Measurements from ENCODE around the gene ZBTB6. TPM values are rescaled to one million over a fixed set of nuclear protein-coding genes. Genes with fewer than 3 reads are reported as not detected.
A peak's percentile ranks its signal among the peaks of the same experiment; 100 is the strongest.
"Not testable (repeated sequence)": the region's sequence is repeated elsewhere in the genome, so short reads cannot be mapped to it uniquely, and the experiment has no call there.

The ZBTB6 gene
- total RNA-seq, 1 donor = 13.8 TPM

GRCh38 chr9:122912671-122912963 lies 506 bp downstream of the ZBTB6 start:
- H3K27me3 ChIP-seq (ENCODE audit: insufficient read depth, low read length) = no peaks in the 10 kb centered on the region
- peak overlapping the region; percentile 94 for H2AFZ ChIP-seq (ENCODE audit: low read length)
- peak overlapping the region; percentile 87 for H3K27ac ChIP-seq (ENCODE audit: low read depth, low read length)
- H3K79me2 ChIP-seq (ENCODE audit: insufficient read depth, low read length) = peaks cover 41% of the 10 kb centered on the region
- peaks cover 10% of the 10 kb centered on the region for H3K4me1 ChIP-seq (ENCODE audit: insufficient read depth, low read length)
- peaks cover 5% of the 10 kb centered on the region for H4K20me1 ChIP-seq (ENCODE audit: insufficient read depth, low read length)
- no peaks in the 10 kb centered on the region for H3K9me3 ChIP-seq (ENCODE audit: low read depth, low read length)
- H3K4me2 ChIP-seq (ENCODE audit: insufficient read depth, low read length) = peak overlapping the region; percentile 99
- H3K36me3 ChIP-seq (ENCODE audit: insufficient read depth, low read length) = peaks cover 24% of the 10 kb centered on the region
- H3K4me3 ChIP-seq (ENCODE audit: insufficient read depth, low read length) = peak overlapping the region; percentile 81
- no peak for TF ChIP-seq CTCF (IDR thresholded peaks at IDR 0.05; ENCODE audit: extremely low read depth, low read depth, low read length)
- DNase-seq (ENCODE audit: insufficient read length, low spot score, missing footprints) = peak; percentile 68

GRCh38 chr9:122906122-122906521 lies 7.0 kb downstream of the ZBTB6 start:
- H4K20me1 ChIP-seq (ENCODE audit: insufficient read depth, low read length); H2AFZ ChIP-seq (ENCODE audit: low read length); H3K4me3 ChIP-seq (ENCODE audit: insufficient read depth, low read length); H3K27ac ChIP-seq (ENCODE audit: low read depth, low read length); DNase-seq (ENCODE audit: insufficient read length, low spot score, missing footprints); H3K27me3 ChIP-seq (ENCODE audit: insufficient read depth, low read length); H3K9me3 ChIP-seq (ENCODE audit: low read depth, low read length): not testable (repeated sequence)
- H3K4me2 ChIP-seq (ENCODE audit: insufficient read depth, low read length) = peak overlapping the region; percentile 74
- H3K79me2 ChIP-seq (ENCODE audit: insufficient read depth, low read length) = peaks cover 57% of the 10 kb centered on the region
- H3K36me3 ChIP-seq (ENCODE audit: insufficient read depth, low read length) = peaks cover 20% of the 10 kb centered on the region
- H3K4me1 ChIP-seq (ENCODE audit: insufficient read depth, low read length) = peaks cover 19% of the 10 kb centered on the region

GRCh38 chr9:122904823-122905710 lies 8.1 kb downstream of the ZBTB6 start, which contains the start of gene RC3H2:
TSS of gene RC3H2 (minus strand) at chr9:122905359. CDS start at chr9:122897509, 7,850 bp downstream.
- peaks cover 58% of the 10 kb centered on the region for H3K79me2 ChIP-seq (ENCODE audit: insufficient read depth, low read length)
- peak within 1 kb of the TSS; percentile 74 for H3K4me2 ChIP-seq (ENCODE audit: insufficient read depth, low read length)

GRCh38 chr9:122904466-122904822 lies 8.7 kb downstream of the ZBTB6 start:
- peak overlapping the region; percentile 86 for H2AFZ ChIP-seq (ENCODE audit: low read length)
- peak; percentile 52 for DNase-seq (ENCODE audit: insufficient read length, low spot score, missing footprints)

More at GRCh38 chr9:122904823-122905710, 8.1 kb downstream of the ZBTB6 start, which contains the start of gene RC3H2:
- Histone ChIP-seq H3K9me3 (ENCODE audit: low read depth, low read length) (no peaks in the 10 kb centered on the region), H3K4me3 (ENCODE audit: insufficient read depth, low read length) (peak within 1 kb of the TSS; percentile 93), H3K4me1 (ENCODE audit: insufficient read depth, low read length) (peaks cover 22% of the 10 kb centered on the region), H3K27me3 (ENCODE audit: insufficient read depth, low read length) (no peaks in the 10 kb centered on the region), H2AFZ (ENCODE audit: low read length) (peak within 1 kb of the TSS; percentile 86), H4K20me1 (ENCODE audit: insufficient read depth, low read length) (peaks cover 8% of the 10 kb centered on the region), H3K36me3 (ENCODE audit: insufficient read depth, low read length) (peaks cover 10% of the 10 kb centered on the region), H3K27ac (ENCODE audit: low read depth, low read length) (peak within 1 kb of the TSS; percentile 93)
- peak; percentile 96 for DNase-seq (ENCODE audit: insufficient read length, low spot score, missing footprints)
- no peak for TF ChIP-seq CTCF (IDR thresholded peaks at IDR 0.05; ENCODE audit: extremely low read depth, low read depth, low read length)

More at GRCh38 chr9:122904466-122904822, 8.7 kb downstream of the ZBTB6 start:
- H3K9me3 ChIP-seq (ENCODE audit: low read depth, low read length) = no peaks in the 10 kb centered on the region
- H4K20me1 ChIP-seq (ENCODE audit: insufficient read depth, low read length) = peaks cover 12% of the 10 kb centered on the region
- H3K36me3 ChIP-seq (ENCODE audit: insufficient read depth, low read length) = peaks cover 4% of the 10 kb centered on the region
- no peaks in the 10 kb centered on the region for H3K27me3 ChIP-seq (ENCODE audit: insufficient read depth, low read length)
- H3K4me3 ChIP-seq (ENCODE audit: insufficient read depth, low read length) = peak overlapping the region; percentile 93
- H3K27ac ChIP-seq (ENCODE audit: low read depth, low read length) = peak overlapping the region; percentile 93
- H3K4me2 ChIP-seq (ENCODE audit: insufficient read depth, low read length) = peak overlapping the region; percentile 74
- no peak for TF ChIP-seq CTCF (IDR thresholded peaks at IDR 0.05; ENCODE audit: extremely low read depth, low read depth, low read length)
- peaks cover 61% of the 10 kb centered on the region for H3K79me2 ChIP-seq (ENCODE audit: insufficient read depth, low read length)
- H3K4me1 ChIP-seq (ENCODE audit: insufficient read depth, low read length) = peaks cover 22% of the 10 kb centered on the region

Data from osteoblast (primary cell).